GM21367 (cell line): ENCODE results near the gene C12orf42.
A peak's percentile ranks its signal among the peaks of the same experiment; 100 is the strongest.

Source experiments
- ATAC-seq: cut with Tn5 transposase; IDR thresholded peaks from one replicate; pipeline ENCODE4 v1.9.1; 2021; ENCODE audit not compliant: unreplicated experiment

The C12orf42 gene

DNA sequence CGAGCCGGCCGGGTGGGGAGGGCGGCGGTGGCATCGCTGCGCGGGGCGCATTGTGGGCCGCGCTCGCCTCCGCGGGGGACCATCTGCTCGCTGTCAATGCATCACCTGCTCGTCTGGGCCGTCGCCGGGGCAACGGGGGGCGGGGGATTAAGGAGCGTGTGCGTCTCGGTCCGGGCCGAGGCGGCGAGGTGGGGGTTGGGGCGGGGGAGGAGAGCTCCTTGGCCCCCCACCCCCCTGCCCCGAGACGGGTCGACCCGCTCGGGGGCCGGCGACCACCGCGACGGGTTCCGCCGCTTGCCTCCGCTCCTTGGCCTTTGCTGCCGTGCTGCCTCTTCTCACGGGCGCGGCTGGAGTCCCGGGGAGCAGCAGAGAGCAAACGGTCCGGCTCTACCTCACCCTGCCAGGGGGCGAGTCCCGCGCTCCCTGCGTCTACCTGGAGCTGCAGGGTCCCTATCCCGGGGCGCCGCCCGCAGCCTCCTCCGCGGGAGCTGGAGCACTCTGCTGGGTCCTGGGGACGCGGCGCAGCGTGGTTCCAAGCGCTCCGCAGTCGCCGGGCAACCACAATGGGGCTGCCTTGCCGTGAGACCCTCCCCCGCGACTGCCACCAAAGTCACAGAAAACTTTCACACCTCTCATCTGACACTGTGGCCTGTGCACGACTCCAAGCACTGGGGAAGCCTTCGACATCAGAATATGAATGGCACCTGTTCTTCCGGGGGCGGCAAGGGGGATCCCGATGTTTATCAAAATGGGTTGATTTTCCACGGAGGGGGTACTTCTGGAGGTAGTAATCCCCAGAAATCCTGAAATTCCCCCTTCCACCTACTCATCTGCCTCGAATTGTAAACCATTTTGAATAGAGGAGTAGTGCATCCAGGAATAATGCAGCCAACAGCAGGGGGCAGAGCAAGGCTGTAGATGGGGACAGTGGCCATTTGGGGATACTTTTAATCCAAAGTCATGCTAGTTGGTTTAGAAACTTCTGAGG lies at the start of gene C12orf42:
TSS of gene C12orf42 (minus strand) at position 500 of the 988 bp plus-strand sequence. CDS start 17,542 bp downstream, outside the sequence.
- ATAC-seq = peak; percentile 55

DNA sequence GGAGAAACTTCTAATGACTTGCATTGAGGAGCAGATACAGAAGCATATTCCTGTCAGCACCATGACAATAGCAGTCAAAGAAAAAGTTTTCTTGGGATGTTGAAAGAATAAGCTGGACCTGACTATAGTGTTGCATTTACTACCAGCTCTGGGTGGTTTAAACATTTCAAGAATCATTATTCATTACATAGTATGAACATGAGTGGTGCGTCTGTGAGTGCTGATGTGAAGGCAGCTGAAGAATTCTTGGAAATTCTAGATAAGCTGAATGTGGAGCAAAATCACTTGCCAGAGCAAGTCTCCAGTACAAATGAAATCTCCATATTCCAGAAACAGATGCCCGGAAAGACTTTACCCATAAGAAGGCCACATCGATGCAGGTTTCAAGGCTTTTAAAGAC lies 46.3 kb upstream of the C12orf42 start:
- ATAC-seq = no peak

DNA sequence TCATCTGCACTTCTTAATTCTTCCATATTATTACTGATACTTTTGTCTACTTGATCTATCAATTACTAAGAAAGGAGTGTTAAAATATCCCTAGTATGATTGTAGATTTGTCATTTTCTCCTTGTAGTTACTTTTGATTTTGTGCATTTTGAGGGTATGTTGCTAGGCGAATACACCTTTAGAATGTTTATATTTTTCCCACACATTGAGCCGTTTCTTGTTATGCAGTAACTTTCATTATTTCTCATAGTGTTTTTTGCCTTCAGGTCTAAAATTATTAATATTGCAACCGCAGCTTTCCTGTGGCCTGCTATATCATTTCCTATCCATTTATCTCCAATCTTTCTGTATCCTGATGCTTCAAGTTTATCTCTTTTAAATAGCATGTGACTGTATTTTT lies 44.6 kb upstream of the C12orf42 start:
- ATAC-seq = no peak

DNA sequence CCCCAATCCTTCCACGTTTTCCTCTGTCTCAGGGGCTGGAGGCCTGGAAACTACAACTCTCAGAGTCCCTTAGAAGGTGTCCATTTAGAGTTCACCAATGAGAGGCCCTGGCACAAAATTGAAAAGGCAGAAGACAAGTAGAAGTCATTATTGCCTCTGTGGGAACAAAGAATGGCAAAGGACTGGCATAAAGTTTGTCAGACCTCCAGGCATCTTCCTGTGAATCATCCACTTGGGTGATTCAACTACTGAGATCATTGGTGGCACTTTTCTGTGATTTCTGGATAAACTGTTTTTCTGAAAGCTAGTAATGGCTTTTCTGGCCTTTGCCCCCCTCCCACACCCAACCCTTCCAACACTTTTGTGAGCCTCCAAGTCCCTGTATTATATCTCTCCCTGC lies 42.6 kb upstream of the C12orf42 start:
- no peak for ATAC-seq

DNA sequence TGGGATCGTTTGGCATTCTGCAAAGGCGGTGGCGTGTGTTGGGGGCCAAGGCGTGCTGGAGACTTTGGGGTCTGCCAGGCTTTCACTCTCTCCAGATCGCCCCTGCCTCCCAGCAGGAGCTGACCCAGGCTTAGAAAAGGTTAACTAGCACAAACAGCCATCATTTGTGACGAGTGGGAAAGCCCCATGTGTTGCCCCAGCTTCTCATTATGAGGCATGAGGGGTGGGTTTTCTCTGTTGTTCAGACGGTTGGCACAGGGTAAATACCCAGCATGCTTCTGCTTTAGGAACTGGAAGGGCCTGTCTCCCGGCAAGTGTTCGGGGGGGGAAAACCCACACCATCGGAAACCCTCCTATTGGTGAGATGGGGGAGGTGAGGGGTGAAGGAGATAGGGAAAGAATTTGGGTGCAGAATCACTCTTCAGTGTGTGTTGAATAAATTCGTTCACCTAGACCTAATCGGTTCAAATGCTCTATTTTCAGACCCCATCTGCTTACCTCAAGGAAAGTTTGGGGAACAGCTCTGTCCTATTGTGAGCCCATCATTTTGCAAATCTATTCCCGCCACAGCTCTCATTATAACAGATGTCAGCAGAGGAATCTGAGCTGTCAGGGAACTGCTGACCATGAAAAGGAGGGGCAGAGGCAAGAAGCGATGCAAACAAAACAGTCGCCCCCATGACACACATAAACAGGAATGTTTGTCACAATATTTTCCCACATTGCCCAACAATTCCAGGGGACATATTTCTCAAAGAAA lies 34.7 kb upstream of the C12orf42 start:
- no peak for ATAC-seq

DNA sequence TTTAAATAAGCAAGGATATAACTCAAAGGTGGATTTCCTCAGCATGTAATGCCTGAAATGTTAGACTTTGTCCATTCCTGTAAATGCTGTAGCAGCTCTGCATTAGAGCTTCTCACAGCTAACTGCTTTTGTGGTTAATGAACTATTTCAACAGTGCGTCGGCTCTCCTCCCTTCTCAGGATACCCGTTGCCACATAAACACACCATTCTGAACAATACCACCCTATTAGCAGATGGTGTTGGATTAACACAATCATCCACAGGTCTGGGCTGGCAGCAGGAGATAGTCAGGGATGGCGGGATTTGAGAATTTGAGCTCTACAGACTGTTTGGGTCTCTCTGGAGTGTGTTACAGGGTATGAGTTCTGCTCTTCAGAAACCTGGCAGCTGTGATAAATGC lies 33.5 kb upstream of the C12orf42 start:
- no peak for ATAC-seq

DNA sequence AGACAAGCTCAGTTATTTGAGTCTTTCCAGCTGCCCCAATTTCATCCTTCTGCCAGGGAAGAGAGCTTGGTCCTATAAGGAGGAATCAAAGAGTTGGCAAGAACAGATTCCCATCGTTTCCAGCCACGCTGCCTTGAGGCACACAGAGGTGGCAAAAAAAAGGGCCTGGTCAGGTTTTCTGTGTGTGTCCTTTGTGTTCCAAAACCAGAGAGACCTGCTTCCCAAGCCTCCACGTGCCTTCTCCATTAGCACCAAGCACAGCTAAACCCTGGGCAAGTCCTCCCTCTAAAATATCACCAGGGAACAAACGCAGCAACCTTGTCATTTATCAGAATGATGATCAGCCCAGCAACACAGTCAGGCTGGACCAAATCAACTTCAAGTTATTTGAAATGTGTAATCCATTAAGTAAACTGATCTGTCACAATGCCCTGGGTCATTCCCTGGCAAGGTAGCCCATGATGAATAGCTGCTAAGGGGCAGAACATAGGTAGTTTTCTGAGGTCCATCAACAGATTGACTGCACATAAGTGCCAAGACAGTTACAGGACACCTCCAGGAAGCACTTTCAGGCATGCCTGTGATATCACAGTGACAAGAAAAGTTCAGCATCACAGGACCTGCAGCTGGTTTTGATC lies 28.6 kb upstream of the C12orf42 start:
- ATAC-seq = no peak

DNA sequence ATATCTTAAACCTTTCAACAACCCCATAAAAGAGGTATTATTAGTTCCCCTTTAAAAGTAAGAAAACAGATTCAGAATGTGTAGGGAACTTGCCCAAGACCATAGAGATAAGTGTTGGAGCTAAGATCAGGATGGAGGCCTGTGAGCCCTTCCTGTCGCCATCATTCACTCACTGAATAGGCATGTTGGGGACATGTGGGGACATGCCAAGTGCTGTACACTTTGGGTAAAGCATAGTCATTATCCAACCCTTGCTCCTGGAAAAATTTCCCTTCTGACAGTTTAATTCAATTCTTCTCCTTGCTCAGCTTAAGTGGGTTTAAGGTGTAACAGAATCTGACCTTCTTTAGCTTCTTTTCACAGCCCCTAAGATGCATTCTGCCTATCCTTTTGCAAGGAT lies 28.0 kb upstream of the C12orf42 start:
- no peak for ATAC-seq

DNA sequence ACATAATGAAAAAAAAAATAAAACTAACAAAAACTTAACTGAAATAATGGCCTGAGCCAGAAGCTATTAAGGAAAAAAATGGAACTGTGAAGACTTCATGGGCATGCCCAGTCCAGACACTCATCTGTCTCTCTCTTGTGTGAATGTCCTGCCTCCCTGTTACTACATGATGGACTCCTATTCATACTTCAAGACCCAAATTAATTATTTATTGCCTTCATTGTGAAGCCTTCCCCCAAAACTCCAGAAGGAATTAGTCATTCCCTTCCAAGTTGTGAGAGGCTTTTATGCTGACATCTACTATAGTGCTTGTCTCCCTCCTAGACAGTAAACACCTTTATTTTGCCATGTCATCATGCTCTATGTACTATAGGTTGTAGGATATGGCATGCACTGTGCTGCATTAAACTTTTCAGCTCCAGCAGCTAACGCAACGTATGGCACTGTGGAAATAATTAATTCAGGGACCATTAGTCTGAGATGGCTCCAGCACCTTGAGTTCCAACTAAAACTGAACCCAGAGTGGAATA lies 25.0 kb upstream of the C12orf42 start:
- no peak for ATAC-seq

DNA sequence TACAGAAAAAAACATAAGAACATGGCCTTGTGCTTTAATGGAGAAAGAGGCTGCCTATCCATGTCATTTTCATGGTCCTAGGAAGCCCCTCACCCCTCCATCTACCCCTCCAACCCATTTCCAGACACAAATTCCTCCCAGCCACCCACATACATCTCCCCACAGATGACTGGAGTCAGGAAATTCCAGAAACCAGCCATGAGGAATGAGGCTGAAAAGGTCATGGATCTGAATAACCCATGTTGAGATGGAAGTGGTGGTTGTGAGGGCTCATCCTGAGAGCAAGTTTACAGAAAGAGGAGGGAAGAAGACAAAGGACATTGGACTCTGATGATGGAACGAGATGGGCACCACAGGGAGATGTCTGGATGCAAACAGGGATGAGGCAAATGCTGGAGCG lies 23.9 kb upstream of the C12orf42 start:
- no peak for ATAC-seq

DNA sequence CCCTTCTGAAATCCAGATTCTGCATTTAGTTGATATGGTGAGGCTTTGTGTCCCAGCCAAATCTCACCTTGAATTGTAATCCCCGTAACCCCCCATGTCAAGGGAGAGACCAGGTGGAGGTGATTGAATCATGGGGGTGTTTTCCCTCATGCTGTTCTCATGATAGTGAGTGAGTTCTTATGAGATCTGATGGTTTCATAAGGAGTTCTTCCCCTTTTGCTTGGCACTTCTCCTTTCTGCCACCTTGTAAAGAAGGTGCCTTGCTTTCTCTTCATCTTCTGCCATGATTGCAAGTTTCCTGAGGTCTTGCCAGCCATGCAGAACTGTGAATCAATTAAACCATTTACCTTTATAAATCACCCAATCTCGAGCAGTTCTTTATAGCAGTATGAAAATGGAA lies 23.1 kb upstream of the C12orf42 start:
- no peak for ATAC-seq

DNA sequence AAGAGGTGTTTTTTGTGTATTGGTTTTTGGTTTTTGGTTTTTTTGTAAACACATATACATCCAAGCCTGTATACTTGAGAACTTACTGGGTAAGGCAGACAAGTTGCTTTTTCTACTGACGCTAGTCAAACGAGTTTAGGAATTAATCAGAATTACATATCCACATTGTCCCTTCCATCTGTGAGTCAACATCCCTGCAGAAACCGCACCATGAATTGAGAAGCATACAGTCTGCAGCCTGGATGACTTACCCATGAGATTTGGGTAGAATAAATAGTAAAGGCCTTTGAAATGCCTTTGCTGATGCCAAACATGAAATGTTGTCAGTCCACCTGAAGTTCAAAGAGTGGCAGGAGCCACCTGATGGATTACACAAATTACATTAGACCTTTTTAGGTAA lies 21.4 kb upstream of the C12orf42 start:
- no peak for ATAC-seq

DNA sequence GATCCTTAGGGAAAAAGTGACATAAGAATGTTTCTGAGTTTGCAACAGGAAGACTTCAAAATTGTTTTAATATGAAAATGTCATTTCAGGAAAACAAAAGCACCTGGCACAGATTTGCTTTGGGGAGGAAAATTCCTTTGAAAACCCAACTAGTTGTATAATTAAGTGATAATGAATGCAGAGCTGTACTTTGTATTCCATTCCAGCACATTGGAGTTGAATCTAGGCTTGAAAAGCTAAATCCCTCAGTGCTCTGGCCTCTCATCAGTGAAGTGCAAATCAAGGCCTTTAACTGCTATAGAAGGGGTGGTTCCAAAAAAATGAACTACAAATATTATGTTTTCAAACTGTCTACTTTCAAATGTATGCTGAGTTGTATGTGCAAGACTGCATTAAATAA lies 19.6 kb upstream of the C12orf42 start:
- ATAC-seq = no peak

DNA sequence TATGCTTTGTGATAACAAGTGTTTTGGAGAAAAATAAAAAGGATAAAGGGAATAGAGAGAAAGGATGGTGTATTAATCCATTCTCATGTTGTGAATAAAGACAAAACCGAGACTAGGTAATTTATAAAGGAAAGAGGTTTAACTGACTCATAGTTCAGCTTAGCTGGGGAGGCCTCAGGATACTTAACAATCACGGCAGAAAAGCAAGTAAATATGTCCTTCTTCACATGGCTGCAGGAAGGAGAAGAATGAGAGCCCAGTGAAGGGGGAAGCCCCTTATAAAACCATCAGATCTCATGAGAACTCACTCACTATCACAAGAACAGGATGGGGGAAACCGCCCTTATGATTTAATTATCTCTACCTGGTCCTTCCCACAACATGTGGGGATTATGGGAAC lies 18.1 kb upstream of the C12orf42 start:
- no peak for ATAC-seq

DNA sequence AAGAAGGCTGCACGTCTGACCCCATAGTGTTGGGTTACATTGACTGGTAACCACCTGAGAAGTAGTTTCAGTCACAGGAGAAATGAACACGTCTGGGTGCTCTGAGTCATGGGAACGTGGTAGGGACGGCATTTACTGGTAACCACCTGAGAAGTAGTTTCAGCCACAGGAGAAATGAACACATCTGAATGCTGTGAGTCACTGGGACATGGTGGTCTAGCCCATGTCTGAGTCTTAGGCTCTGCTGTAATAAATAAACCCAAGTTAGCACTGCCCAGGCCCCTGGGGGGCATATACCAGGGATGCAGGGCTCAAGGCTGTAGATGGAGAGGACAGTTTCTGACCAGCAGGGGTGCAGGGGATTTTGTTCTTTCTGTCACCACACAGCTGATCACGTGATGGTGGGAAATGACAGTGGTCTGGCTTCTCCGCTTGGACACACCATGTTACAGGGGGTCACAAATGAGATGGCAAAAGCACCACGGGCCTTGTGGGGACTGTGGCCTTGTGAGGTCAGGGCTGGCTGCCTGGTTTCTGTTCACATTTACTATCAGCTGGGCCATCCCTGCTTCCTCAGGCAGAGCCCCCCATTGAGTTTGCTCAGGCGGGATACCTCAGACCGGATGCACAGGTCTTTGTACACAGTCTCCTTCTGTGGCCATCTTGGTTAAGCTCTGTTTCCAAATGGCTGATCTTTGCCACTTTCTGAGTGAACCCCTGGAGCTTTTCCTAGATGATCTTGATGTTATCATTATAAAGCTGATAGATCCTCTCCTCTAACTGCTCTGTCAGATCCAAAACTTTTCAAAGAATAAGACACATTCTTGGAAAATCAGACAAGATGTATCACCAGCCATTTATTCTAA lies 9.8 kb upstream of the C12orf42 start:
- ATAC-seq = peak; percentile 92

DNA sequence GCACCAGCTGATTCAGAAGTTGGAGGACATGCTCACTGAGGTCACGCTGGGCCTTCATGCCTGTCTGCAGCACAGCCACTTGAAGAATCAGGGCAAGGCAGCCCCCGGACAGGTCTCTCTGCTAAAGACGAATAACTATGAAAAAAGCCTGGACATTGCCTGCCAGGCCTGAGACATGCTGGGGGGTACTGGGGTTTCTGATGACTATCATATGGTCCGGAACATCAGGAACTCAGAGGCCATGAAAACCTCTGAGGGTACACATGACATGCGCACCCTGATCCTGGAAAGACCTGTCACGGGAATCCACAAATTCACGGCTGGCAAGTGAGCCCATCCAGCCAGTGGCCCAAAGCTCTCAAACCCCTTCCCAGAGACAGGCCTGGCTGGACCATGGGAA lies 8.8 kb upstream of the C12orf42 start:
- ATAC-seq = no peak

DNA sequence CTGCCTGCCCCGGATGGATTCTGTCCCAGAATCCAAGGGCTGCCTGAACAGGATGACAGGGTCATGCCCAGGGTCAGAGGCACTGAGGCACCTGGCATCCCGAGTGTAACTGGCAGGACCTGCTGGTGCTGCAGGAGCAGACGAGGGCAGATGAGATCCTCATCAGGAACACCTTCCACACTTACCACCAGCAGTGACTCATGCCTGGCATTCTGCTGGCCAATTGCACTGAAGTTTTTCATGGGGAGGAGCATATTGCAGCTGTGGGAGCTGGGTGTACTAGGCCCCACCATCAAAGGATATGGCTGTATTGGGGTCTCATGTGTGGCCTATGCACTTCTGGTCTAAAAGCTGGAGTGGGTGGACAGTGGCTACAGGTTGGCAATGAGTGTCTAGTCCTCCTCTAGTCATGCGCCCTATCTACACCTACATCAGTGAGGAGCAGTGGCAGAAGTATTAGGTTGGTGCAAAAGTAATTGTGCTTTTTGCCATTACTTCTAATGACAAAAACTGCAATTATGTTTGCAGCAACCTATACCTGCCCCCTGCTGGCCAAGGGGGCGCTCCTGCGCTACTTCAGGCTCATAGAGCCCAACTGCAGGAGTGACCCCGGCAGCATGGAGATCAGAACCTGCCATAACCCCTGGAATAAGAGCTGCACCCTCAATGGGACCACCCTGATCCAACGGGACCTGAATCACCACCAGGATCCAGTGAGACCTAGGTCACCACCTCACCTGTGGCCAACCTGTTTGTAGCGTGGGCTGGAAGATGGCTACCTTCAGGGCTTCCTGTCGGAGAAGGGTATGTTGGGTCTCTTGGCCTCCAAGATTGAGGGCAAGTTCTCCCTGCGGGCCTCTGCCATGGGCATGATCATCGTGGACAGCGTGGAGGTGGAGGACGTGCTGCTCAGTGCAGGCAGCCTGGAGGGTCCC lies 8.0 kb upstream of the C12orf42 start:
- no peak for ATAC-seq

DNA sequence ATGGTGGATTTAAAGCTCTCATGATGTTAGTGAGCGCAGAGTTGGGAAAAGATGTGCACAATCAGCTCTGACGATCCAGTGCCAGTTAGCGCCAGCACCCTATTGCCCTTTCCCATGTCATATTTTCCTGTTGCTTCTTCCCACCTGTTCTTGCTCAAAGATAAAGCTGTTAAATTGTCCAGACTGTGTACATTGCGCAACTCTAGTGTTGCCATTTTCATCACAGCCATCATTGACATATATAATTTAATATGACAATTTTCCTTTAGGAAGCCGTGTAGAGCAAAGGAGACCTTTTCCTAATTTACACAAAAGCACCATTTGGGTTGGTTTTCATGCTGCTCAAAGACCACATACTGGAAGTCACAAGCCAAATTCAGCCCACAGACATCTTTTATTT lies 5.7 kb upstream of the C12orf42 start:
- ATAC-seq = no peak

DNA sequence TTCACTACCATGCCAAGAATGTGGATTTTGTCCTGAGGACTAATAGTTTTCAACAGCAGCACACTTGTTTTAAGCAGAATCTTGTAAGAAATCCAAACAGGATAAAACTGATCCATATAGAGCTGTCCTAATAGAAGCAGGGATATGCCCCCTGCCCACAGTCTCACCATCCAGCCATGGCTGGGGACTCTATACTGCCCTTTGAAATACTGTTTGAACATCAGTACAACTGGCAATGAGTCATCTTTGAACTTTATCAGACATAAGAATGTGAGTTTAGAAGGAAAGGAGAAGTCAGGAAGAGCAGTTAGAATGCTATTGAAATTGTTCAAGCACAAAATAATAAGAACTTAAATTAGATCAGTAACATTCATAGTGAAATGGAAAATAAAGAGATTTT lies 3.8 kb upstream of the C12orf42 start:
- ATAC-seq = no peak
